ENCODE data around the gene IFFO2.

The IFFO2 gene

DNA sequence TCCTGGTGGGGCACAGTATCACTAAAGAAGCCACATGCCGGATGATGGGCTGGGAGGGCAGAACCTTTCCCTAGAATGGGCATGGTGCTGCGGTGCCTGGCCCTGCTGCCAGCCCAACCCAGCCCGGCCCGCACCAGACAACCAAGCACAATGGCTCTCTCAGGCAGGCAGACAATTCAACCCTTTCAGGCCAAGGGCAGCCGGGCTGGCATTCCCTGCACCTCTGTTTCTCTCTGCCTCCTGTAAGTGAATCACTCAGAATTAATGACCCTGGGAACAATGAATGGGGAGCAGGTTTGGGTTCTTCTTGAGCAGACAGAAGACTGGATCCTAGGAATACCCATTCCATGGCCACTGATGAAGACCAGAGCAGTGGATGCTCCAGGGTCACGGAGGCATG is 41.0 kb upstream of the IFFO2 start:
- no peak for TF ChIP-seq EZH2phosphoT487 (IDR thresholded peaks at IDR 0.05; ENCODE audit: low read length)
- TF ChIP-seq, protein P1, sequence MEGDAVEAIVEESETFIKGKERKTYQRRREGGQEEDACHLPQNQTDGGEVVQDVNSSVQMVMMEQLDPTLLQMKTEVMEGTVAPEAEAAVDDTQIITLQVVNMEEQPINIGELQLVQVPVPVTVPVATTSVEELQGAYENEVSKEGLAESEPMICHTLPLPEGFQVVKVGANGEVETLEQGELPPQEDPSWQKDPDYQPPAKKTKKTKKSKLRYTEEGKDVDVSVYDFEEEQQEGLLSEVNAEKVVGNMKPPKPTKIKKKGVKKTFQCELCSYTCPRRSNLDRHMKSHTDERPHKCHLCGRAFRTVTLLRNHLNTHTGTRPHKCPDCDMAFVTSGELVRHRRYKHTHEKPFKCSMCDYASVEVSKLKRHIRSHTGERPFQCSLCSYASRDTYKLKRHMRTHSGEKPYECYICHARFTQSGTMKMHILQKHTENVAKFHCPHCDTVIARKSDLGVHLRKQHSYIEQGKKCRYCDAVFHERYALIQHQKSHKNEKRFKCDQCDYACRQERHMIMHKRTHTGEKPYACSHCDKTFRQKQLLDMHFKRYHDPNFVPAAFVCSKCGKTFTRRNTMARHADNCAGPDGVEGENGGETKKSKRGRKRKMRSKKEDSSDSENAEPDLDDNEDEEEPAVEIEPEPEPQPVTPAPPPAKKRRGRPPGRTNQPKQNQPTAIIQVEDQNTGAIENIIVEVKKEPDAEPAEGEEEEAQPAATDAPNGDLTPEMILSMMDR (IDR thresholded peaks at IDR 0.05; ENCODE audit: low read length): no peak
- no peak for TF ChIP-seq EZH2 (optimal IDR thresholded peaks at IDR 0.05; ENCODE audit: low read depth, low read length)
- Histone ChIP-seq H3K27me3 (replicated peaks; ENCODE audit: insufficient read depth, low read length) (peaks cover 96% of the 10 kb centered on the region), H3F3A (ENCODE audit: insufficient read depth, low read length) (no peaks in the 10 kb centered on the region)

DNA sequence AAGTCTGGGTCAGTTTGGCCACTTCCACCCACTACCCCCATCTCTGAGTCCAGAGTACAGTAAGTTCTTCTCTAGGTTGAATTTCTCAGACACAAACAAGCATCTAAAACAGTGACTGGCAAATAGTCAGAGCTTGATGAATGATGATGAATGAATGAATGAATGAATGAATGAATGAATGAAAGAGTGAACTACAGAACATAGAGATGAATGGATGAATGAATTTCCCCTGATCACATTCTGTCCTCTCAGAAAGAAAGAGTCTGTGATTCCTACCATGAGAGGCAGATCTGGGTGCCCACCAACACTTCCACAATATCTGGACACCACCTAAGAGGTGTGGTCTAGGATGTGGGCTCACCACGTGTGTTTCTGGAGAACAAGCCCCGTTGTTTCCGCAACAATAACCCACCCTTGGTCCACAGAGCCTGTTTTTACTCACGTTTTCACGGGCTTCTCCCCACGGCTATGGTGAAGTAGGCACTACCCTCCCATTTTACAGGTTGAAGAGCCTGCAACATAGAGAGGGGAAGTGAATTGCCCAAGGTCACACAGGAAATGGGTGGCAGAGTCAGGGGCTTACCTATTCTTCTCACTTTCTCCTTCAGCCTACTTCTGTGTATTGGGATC is 40.2 kb upstream of the IFFO2 start:
- no peak for TF ChIP-seq EZH2phosphoT487 (IDR thresholded peaks at IDR 0.05; ENCODE audit: low read length)
- TF ChIP-seq, protein P1 (IDR thresholded peaks at IDR 0.05; ENCODE audit: low read length): no peak
- H3K27ac ChIP-seq (ENCODE audit: low read length): no peak overlapping the region
- H3K9me2 ChIP-seq (replicated peaks; ENCODE audit: insufficient read depth, low read length): no peaks in the 10 kb centered on the region
- H3K9ac ChIP-seq (ENCODE audit: low read length): no peak overlapping the region
- H4K20me1 ChIP-seq (ENCODE audit: insufficient read depth, low read length): no peaks in the 10 kb centered on the region
- no peaks in the 10 kb centered on the region for H3K36me3 ChIP-seq (replicated peaks; ENCODE audit: insufficient read depth, low read length)
- H3K27me3 ChIP-seq (replicated peaks; ENCODE audit: insufficient read depth, low read length): peaks cover 90% of the 10 kb centered on the region
- no peaks in the 10 kb centered on the region for H3F3A ChIP-seq (ENCODE audit: insufficient read depth, low read length)
- no peak overlapping the region for H3K4me2 ChIP-seq (ENCODE audit: low read depth, low read length)
- no peak for DNase-seq
- no peaks in the 10 kb centered on the region for H3K79me2 ChIP-seq (ENCODE audit: low read length)
- no peak overlapping the region for H3K4me3 ChIP-seq (ENCODE audit: low read length)
- H2AFZ ChIP-seq (ENCODE audit: low read length): no peak overlapping the region
- H3K9me3 ChIP-seq (replicated peaks; ENCODE audit: insufficient read depth, low read length): no peaks in the 10 kb centered on the region
- H3K4me1 ChIP-seq (ENCODE audit: low read length): no peaks in the 10 kb centered on the region

More for the DNA sequence above, 41.0 kb upstream of the IFFO2 start:
- H3K27ac ChIP-seq (ENCODE audit: low read length): no peak overlapping the region
- no peaks in the 10 kb centered on the region for H3K9me2 ChIP-seq (replicated peaks; ENCODE audit: insufficient read depth, low read length)
- H2AFZ ChIP-seq (ENCODE audit: low read length): no peak overlapping the region
- H3K9me3 ChIP-seq (replicated peaks; ENCODE audit: insufficient read depth, low read length): no peaks in the 10 kb centered on the region
- H3K4me2 ChIP-seq (ENCODE audit: low read depth, low read length): no peak overlapping the region
- H4K20me1 ChIP-seq (ENCODE audit: insufficient read depth, low read length): no peaks in the 10 kb centered on the region
- no peak overlapping the region for H3K4me3 ChIP-seq (ENCODE audit: low read length)
- H3K4me1 ChIP-seq (ENCODE audit: low read length): no peaks in the 10 kb centered on the region
- no peaks in the 10 kb centered on the region for H3K79me2 ChIP-seq (ENCODE audit: low read length)
- no peaks in the 10 kb centered on the region for H3K36me3 ChIP-seq (replicated peaks; ENCODE audit: insufficient read depth, low read length)
- DNase-seq: no peak
- no peak overlapping the region for H3K9ac ChIP-seq (ENCODE audit: low read length)

DNA sequence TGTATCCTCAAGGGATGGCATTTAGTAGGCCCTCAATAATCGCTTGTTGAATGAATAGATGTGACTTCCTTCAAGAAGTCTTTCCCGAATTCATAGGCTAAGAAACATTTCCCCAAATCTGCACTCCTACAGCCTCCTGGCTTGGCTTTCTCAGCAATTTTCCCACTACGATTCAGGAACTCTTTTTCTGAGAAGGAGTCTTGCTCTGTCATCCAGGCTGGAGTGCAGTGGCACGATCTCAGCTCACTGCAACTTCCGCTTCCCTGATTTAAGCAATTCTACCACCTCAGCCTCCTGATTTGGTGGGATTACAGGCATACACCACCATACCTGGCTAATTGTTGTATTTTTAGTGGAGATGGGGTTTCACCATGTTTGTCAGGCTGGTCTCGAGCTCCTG is 37.9 kb upstream of the IFFO2 start:
- H3K27ac ChIP-seq (ENCODE audit: low read length): no peak overlapping the region
- H3K27me3 ChIP-seq (replicated peaks; ENCODE audit: insufficient read depth, low read length): peaks cover 76% of the 10 kb centered on the region
- H3K79me2 ChIP-seq (ENCODE audit: low read length): no peaks in the 10 kb centered on the region
- TF ChIP-seq EZH2 (optimal IDR thresholded peaks at IDR 0.05; ENCODE audit: low read depth, low read length) (no peak), EZH2phosphoT487 (IDR thresholded peaks at IDR 0.05; ENCODE audit: low read length) (no peak)
- TF ChIP-seq, protein P1 (IDR thresholded peaks at IDR 0.05; ENCODE audit: low read length): no peak
- no peak overlapping the region for H3K9ac ChIP-seq (ENCODE audit: low read length)
- no peaks in the 10 kb centered on the region for H3K9me3 ChIP-seq (replicated peaks; ENCODE audit: insufficient read depth, low read length)
- no peak overlapping the region for H3K4me3 ChIP-seq (ENCODE audit: low read length)
- DNase-seq: no peak
- H3K36me3 ChIP-seq (replicated peaks; ENCODE audit: insufficient read depth, low read length): no peaks in the 10 kb centered on the region
- no peaks in the 10 kb centered on the region for H4K20me1 ChIP-seq (ENCODE audit: insufficient read depth, low read length)
- no peaks in the 10 kb centered on the region for H3K4me1 ChIP-seq (ENCODE audit: low read length)
- H2AFZ ChIP-seq (ENCODE audit: low read length): no peak overlapping the region
- H3K4me2 ChIP-seq (ENCODE audit: low read depth, low read length): no peak overlapping the region
- H3F3A ChIP-seq (ENCODE audit: insufficient read depth, low read length): no peaks in the 10 kb centered on the region
- no peaks in the 10 kb centered on the region for H3K9me2 ChIP-seq (replicated peaks; ENCODE audit: insufficient read depth, low read length)

All from MM.1S (cell line).